NT2/D1 (cell line): ENCODE measurements around the gene EP400.

Experiments used
- SUZ12 ChIP-seq: IDR thresholded peaks from 2 replicates; pipeline ENCODE4 v1.6.1; 2011; ENCODE audit not compliant: insufficient read length, insufficient read depth; ENCODE audit errors: extremely low read depth
- YY1 ChIP-seq: IDR thresholded peaks from 2 replicates; pipeline ENCODE4 v1.6.1; 2011; ENCODE audit not compliant: insufficient read length, insufficient read depth
- ZNF274 ChIP-seq: IDR thresholded peaks from 2 replicates; pipeline ENCODE4 v1.6.1; 2011; ENCODE audit warnings: mild to moderate bottlenecking, low read depth, low read length

GRCh38 chr12:132102297-132102696 is 152.6 kb downstream of the EP400 start:
- no peak for TF ChIP-seq YY1
- no peak for TF ChIP-seq ZNF274
- no peak for TF ChIP-seq SUZ12
